HG03196 (cell line): ENCODE results near the gene ZNF385C.

Experiments used
- ATAC-seq: cut with Tn5 transposase; IDR thresholded peaks from one replicate; pipeline ENCODE4 v1.9.1; 2021; ENCODE audit not compliant: unreplicated experiment

ZNF385C gene

GRCh38 chr17:41996855-41997164 is 101.5 kb downstream of the ZNF385C start:
- no peak for ATAC-seq

DNA sequence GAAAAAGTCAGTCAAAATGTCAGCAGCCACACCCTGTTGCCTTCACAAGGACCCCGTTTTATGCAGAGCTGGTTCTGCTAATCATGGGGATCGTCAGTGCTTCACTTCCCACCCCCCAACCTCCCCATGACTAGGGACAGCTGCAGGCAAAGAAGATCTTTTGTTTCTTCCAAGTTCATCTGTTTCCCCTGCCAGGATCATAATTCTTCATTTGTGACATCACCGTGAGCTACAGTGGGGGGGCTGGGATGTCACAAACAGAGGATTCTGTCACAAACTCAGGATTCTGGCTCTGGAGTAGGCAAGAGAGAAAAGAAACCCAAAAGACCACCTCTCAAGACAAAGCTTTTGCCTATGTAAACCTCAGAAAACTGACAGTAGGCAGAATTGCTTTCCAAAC is 105.7 kb downstream of the ZNF385C start:
- no peak for ATAC-seq

GRCh38 chr17:41989702-41990419 is 108.4 kb downstream of the ZNF385C start:
- no peak for ATAC-seq

- ATAC-seq = no peak
Measured at GRCh38 chr17:41988418-41988817, 109.9 kb downstream of the ZNF385C start.

DNA sequence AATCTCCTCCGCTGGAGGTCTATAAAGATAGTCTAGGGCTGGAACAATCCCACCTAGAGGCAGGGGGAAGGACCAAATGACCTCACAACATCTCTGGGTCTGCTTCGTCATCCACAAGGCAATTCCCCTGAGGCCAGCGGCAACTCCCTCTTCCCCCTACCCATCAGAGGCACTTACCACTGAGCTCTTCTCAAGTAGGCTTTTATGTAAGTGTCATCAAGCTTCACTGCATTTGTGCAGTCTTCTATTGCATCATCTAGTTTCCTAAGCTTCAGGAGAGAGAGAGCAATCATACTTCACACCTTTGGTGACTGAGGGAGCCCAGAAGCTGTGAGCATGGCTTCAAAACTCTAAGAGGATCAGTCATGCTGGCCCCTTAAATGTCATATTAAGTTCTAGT is 110.6 kb downstream of the ZNF385C start:
- no peak for ATAC-seq

DNA sequence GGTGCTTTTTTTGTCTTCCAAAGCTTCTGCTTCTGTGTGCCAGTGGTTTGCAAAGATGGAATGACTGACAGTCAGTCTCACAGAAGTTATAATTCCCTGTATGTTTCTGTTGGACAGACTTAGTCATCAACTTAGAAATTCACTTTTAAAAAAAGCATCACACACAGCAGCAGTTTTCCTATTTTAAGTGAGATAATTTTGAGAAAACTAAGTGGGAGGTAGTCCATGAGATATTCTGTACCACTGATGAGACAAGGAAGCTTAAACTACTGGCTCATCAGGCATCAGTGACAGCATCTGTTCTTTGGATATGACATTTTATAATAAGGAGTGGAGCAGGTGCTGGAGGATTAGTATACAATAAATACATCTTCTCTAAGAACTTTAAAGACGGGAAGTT is 111.6 kb downstream of the ZNF385C start:
- no peak for ATAC-seq

DNA sequence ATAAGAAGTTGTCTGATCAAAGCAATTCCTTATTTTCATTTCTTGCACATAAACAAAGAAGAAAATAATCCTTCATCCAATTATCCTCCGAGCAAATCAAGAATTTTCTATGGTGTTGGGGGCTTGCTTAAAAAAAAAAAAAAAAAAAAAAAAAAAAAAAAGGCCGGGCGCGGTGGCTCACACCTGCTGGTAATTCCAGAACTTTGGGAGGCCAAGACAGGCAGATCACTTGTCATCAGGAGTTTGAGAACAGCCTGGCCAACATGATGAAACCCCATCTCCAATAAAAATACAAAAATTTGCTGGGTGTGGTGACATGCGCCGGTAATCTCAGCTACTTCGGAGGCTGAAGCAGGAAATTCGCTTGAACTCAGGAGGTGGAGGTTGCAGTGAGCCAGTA is 112.4 kb downstream of the ZNF385C start:
- ATAC-seq = no peak

DNA sequence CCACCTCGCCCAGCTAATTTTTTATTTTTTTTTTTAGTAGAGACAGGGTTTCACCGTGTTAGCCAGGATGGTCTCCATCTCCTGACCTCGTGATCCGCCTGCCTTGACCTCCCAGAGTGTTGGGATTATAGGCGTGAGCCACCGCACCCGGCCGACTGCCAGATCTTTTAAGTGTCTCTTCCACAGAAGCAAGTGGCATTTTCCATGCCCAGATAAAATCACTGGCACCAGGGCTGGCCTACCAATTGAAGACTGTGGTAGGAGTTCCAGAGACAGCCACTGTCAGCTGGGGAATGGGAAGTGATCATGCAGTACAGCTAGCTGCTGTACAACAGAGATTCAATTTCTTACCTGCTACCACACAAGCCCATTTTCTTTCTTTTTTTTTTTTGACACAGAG is 113.8 kb downstream of the ZNF385C start:
- ATAC-seq = no peak

- no peak for ATAC-seq
Measured at GRCh38 chr17:41982026-41982760, 116.1 kb downstream of the ZNF385C start.

DNA sequence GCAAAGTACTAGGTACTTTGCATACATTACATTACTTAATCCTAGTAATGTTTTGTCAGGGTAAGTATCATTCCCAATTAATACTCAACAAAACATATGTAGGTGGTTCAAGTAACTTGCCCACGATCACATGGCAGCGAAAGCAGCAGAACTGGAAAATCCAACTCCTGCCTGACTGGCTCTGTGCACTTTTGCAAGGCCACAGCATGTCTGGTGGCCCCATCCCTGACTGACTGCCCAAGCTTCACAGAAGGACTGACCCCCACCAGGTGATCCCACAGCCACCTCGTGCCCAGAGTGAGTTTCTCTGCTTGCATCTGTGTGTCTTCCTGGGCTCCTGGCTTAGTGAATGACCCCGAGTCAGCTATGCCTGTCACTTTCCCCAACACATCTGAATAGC is 120.3 kb downstream of the ZNF385C start:
- ATAC-seq = no peak

DNA sequence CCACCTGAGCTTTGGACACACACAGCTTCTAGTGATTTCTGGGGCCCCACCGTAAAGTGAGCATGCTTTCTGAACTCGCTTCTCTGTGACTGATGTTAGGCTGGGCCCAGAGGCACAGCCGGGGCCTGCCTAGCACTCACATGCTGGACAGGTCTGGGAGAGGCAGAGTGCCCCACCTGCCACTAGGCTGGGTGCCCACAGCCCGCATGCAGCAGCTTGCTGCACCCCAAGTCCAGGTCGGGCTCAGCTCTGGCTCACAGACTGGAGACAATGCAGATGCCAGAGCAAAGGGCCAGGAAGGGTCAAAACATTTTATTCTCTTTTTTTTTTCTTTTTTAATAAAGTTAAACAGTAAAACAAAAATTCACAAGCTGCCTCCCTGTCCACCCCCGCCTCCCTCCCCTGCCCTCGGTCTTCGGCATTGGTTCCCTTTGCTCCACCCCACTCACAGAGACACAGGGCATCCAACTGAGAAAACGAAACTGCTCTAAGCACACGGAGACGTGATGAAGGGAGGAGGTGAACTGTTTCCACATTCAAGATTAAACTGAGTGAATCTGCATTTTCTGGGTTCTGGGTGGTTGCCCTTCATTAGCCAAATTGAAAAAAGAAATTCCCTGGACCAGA is 122.0 kb downstream of the ZNF385C start:
- ATAC-seq = no peak
